GM12873 (cell line): Measurements from ENCODE around the gene SPIRE1.

Experiments
- TF ChIP-seq, protein P1 (sequence below): IDR thresholded peaks from 2 replicates; pipeline ENCODE4 v1.5.1; 2012; ENCODE audit warnings: low read depth, mild to moderate bottlenecking, moderate library complexity, low read length, control low read depth; ENCODE audit not compliant: insufficient read depth; ENCODE audit errors: missing control alignments

Gene SPIRE1

DNA sequence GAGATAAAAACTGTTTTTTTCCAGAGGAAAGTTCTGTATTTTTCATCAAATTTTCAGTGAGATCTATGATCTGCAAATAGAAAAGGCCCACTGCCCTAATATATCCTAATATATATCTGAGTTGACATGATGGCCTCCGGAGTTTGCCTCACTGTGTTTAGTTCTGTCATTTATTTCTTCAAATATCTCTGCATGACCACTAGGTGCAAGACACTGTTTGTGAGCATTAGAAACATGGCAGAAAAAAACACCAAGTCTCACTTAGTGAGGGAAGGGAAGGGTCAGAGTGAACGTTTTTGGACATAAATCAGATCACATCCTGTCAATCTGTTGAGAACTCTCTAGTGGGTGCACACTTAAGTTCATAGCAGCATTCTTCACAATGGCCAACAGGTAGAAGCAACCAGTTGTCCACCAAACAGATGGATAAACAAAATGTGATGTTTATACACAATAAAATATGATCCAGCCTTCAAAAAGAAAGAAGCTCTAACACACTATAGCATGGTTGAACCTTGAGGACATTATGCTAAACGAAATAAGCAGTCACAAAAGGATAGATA, 53.4 kb downstream of the SPIRE1 start:
- TF ChIP-seq, protein P1, sequence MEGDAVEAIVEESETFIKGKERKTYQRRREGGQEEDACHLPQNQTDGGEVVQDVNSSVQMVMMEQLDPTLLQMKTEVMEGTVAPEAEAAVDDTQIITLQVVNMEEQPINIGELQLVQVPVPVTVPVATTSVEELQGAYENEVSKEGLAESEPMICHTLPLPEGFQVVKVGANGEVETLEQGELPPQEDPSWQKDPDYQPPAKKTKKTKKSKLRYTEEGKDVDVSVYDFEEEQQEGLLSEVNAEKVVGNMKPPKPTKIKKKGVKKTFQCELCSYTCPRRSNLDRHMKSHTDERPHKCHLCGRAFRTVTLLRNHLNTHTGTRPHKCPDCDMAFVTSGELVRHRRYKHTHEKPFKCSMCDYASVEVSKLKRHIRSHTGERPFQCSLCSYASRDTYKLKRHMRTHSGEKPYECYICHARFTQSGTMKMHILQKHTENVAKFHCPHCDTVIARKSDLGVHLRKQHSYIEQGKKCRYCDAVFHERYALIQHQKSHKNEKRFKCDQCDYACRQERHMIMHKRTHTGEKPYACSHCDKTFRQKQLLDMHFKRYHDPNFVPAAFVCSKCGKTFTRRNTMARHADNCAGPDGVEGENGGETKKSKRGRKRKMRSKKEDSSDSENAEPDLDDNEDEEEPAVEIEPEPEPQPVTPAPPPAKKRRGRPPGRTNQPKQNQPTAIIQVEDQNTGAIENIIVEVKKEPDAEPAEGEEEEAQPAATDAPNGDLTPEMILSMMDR, result peak; percentile 6

DNA sequence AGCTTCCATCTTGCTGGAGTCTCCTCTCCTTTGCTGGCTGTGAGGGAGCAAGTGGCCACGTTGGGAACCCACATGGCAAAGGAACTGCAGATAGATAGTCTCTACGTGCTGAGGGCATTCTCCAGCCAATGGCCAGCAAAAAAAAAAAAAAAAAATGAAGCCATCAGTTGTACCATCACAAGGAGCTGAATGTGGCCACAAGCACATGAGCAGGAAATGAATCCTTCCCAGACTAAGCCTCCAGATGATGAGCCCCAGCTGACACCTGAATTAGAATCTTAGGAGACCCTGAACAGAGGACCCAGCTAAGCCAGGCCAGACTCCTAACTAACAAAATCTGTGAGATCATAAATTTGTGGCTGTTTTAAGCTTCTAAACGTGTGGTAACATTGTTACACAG, 57.9 kb downstream of the SPIRE1 start:
- TF ChIP-seq, protein P1, result no peak

DNA sequence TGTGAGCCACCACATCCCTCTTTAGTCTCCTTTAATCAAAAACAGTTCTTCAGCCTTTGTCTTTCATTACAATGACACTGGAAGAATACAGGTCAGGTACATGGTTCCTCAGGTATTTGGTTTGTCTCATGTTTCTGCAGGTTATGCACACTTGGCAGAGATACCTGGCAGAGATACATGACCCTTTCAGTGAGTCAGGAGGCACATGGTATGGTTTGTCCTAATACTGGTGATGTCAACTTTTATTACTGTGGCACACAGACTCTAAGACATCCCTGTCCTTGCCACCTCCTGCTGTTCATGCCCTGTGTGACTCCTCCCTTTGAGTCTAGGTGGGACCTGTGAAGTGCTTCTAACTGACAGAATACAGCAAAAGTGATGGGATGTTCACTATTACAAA, 58.4 kb downstream of the SPIRE1 start:
- TF ChIP-seq, protein P1, result no peak

DNA sequence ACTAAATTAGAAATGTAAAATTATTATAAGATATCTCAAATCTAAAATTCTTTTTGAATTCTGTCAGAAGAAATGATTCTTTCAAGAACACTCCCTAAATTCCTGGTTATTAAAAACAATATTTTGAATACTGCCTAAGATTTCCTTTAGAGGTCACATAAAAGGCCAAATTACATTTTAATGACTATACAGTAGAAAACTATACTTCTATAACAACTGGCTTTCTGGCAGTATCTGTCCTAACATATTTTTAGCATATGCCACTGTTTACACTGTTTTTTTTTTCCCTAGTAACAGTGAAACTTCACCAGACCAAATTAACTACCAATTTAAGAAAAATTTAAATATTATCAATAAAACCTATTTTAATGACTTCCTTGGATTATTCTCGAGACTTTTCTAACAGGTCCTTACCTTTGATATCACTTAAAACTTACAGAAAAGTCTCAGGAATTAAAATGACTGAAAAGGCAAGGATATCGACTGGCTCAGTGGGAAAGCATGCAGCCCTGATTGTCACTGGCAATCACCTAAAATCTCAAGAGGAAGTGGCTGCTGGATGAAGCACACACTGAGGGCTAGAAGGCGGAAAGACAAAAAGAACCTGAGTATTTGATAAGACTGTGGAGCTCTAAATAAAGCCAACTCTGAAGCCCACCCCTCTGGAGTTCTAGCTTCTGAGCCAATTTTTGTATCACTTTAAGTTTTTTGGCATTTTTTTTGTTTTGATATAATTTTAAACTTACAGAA, 59.6 kb downstream of the SPIRE1 start:
- TF ChIP-seq, protein P1, result no peak

DNA sequence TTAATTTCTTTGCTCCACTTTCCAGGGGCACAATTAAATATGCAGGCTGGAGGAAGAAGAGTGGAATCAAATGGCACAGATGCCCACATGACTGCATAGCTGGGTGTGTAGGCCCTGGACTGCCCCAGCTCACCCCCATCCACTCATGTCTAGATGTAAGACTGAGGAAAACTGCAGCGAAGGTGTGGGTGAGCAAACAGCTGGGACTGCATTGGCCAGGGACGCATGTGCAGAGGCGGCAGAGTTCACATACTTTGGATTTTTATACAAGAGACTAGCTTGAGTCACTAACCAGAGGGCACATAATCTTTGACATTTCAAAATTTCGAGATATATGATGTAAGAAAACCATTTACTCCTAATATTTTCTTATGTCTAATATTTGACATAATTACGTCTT, 60.1 kb downstream of the SPIRE1 start:
- TF ChIP-seq, protein P1, result no peak

DNA sequence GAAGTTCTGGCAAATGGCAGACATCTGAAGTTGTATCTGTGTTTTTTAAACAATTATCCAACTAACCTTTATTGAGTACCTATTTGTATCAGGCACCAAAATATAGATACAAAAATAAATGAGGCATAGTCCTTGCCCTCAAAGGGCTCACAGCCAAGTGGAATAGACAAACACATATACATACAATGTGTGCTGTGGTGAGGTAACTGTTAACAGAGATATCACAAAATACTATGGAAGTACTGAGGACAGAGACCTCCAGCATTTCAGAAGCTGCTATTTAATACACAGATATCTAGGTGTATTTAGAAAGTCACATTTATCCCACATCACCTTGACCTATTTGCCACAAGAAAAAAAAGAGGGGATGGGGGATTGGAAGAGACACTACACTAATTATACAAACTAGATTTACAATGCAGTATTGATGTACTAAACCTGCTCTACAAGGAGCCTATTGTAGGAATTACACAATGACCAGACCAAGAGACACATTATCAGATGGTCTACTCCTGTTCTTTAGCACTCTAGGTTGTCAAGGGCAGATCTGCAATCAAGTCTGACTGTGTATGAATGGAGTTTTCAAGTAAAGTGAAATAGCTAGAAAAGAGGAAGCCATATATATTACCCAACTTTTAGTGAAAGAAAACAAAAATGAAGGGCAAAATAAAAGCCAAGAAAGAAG, 62.2 kb downstream of the SPIRE1 start:
- TF ChIP-seq, protein P1, result no peak

DNA sequence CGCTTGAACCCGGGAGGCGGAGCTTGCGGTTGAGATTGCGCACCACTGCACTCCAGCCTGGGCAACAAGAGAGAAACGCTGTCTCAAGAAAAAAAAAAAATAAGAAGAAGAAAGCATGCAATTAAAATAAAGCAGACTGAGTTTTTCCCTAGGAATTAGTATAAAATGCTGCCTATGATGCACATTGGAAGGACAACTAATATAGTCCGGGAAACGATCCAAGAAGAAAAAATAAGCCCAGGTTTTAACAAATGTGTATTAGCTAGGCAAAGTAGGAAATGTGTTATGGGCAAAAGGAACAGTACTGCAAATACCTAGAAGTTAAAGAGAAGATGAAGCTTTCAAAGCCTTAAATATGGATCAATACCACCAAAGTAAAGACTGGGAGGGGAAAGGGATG, 64.0 kb downstream of the SPIRE1 start:
- TF ChIP-seq, protein P1, result no peak
